K562 (cell line): ENCODE measurements around the gene CYB5RL. TPM values are rescaled to one million over a fixed set of nuclear protein-coding genes. Genes with fewer than 3 reads are reported as not detected.

ENCODE experiments used
- ATAC-seq: fragments of 200-7000 bp; cut with Tn5 transposase; 3 replicates; pipeline ENCODE4 v1.9.1; 2020; ENCODE audit warnings: moderate library complexity
- BruUV-seq: library from RNA; stranded (reverse); fragments of 400-500 nt; replicated peaks from 2 replicates; lab custom pipeline; 2021; lab: Mats Ljungman, UMichigan
- CTCF ChIA-PET: fragments of 300-600 bp; formaldehyde crosslinking; extraction: SDS; loops from one replicate; lab custom pipeline; 2021; ENCODE audit warnings: low intra/inter-chr PET ratio; lab: Yijun Ruan, JAX
- POLR2A ChIA-PET: fragments of 300-600, 350-650 bp; sonication (Branson Sonifier 250); formaldehyde crosslinking; extraction: SDS; loops from one replicate; lab custom pipeline; 2021; ENCODE audit warnings: antibody characterized with exemption, inconsistent platforms; lab: Yijun Ruan, JAX
- DNase-seq, 4 experiments: peaks; one replicate each; pipeline versions ENCODE4 v3.0.0 to v3.0.0-alpha.2; 2011 to 2018; ENCODE audit warnings: low spot score in 3 of 4, mixed read lengths in 3 of 4; ENCODE audit errors: extremely low read depth in 1 of 4
- FAIRE-seq: peaks from 2 replicates; lab custom pipeline; 2011; peaks lifted over from hg19 to GRCh38; lab: Jason Lieb, UNC
- H2AFZ ChIP-seq: 2 replicates; pipeline ENCODE4 v1.6.0; 2011; ENCODE audit warnings: low read depth, low read length, control low read depth, inconsistent platforms
- H3K27ac ChIP-seq: fragments of 200-600 bp; 3 replicates; pipeline ENCODE4 v1.8.0; 2011; ENCODE audit warnings: low read depth, mild to moderate bottlenecking, control low read depth, inconsistent platforms, low read length, moderate library complexity, mixed read lengths; ENCODE audit errors: extremely low read depth
- H3K27me3 ChIP-seq, 2 experiments: fragments of 300-600 bp in 1 of 2; 2 replicates in 1 of 2; 3 replicates in 1 of 2; pipeline versions ENCODE4 v1.6.0 to v1.8.0; 2011; ENCODE audit warnings: inconsistent platforms in 2 of 2, low read length in 2 of 2, mild to moderate bottlenecking in 1 of 2, mixed read lengths in 1 of 2, moderate library complexity in 1 of 2; ENCODE audit not compliant: control insufficient read depth in 2 of 2, insufficient read depth in 2 of 2
- H3K36me3 ChIP-seq: fragments of 300-600 bp; 3 replicates; pipeline ENCODE4 v1.8.0; 2011; ENCODE audit warnings: mild to moderate bottlenecking, low read length, inconsistent platforms; ENCODE audit not compliant: control insufficient read depth, insufficient read depth
- H3K4me1 ChIP-seq, 2 experiments: fragments of 200-600 bp in 1 of 2; replicated peaks in 1 of 2; 2 replicates in 1 of 2; 3 replicates in 1 of 2; pipeline versions ENCODE4 v1.5.1 to v1.8.0; 2011; ENCODE audit warnings: inconsistent platforms in 2 of 2, low read length in 2 of 2, mild to moderate bottlenecking in 1 of 2, mixed read lengths in 1 of 2, moderate library complexity in 1 of 2; ENCODE audit not compliant: control insufficient read depth in 2 of 2, insufficient read depth in 2 of 2
- H3K4me2 ChIP-seq: 2 replicates; pipeline ENCODE4 v1.6.1; 2011; ENCODE audit warnings: low read length, control low read depth, inconsistent platforms, mixed read lengths; ENCODE audit not compliant: insufficient read depth
- H3K4me3 ChIP-seq: fragments of 200-600 bp; sonication (generic), shearing (Covaris generic); 2 replicates; pipeline ENCODE4 v1.5.1; 2016; ENCODE audit warnings: control low read depth, inconsistent platforms
- H3K79me2 ChIP-seq: fragments of 200-600 bp; 3 replicates; pipeline ENCODE4 v1.8.0; 2011; ENCODE audit warnings: low read length, inconsistent platforms; ENCODE audit not compliant: control insufficient read depth, insufficient read depth
- H3K9ac ChIP-seq, 2 experiments: 2 replicates each; pipeline versions ENCODE4 v1.6.0 to v1.6.1; 2011; ENCODE audit warnings: low read depth in 2 of 2, low read length in 2 of 2, control low read depth in 1 of 2, inconsistent platforms in 1 of 2, mild to moderate bottlenecking in 1 of 2, mixed read lengths in 1 of 2; ENCODE audit not compliant: insufficient read depth in 1 of 2
- H3K9me1 ChIP-seq: one replicate; pipeline ENCODE4 v1.6.0; 2011; ENCODE audit warnings: inconsistent platforms, mild to moderate bottlenecking, low read length, moderate library complexity; ENCODE audit not compliant: control insufficient read depth, insufficient read depth
- H3K9me3 ChIP-seq: replicated peaks from 2 replicates; pipeline ENCODE4 v1.5.1; 2011; ENCODE audit warnings: low read depth, low read length, inconsistent platforms; ENCODE audit not compliant: control insufficient read depth, insufficient read depth
- H4K20me1 ChIP-seq: replicated peaks from 2 replicates; pipeline ENCODE4 v1.6.1; 2011; ENCODE audit warnings: low read length, inconsistent platforms, mixed read lengths; ENCODE audit not compliant: control insufficient read depth, insufficient read depth
- CBX3 ChIP-seq, 2 experiments: IDR thresholded peaks; 1 replicate in 1 of 2; 2 replicates in 1 of 2; pipeline ENCODE4 v1.6.1; 2012; ENCODE audit warnings: inconsistent platforms in 2 of 2, low read length in 2 of 2, borderline replicate concordance in 1 of 2, control low read depth in 1 of 2
- ETV6 ChIP-seq, 3 experiments: fragments of 150-350 bp in 1 of 3; sonication (generic) in 1 of 3; formaldehyde crosslinking in 1 of 3; IDR thresholded peaks; 2 replicates each; pipeline versions ENCODE4 v1.6.1 to v1.8.0; 2014 to 2022; ENCODE audit warnings: borderline replicate concordance in 2 of 3, low read depth in 2 of 3, antibody characterized with exemption in 1 of 3, low read length in 1 of 3, mild to moderate bottlenecking in 1 of 3, missing genetic modification reagents in 1 of 3
- POLR2G ChIP-seq: fragments of 200-400 bp; formaldehyde crosslinking; IDR thresholded peaks from 2 replicates; pipeline ENCODE4 v1.6.1; 2017; ENCODE audit warnings: low read depth, mild to moderate bottlenecking, antibody characterized with exemption, low read length, moderate library complexity
- SRSF3 ChIP-seq: fragments of 200-400 bp; formaldehyde crosslinking; IDR thresholded peaks from 2 replicates; pipeline ENCODE4 v1.6.1; 2016; ENCODE audit warnings: mild to moderate bottlenecking, low read length, moderate library complexity; ENCODE audit not compliant: insufficient read depth
- ZBTB17 ChIP-seq: fragments of 450-650 bp; formaldehyde crosslinking; IDR thresholded peaks from 2 replicates; pipeline ENCODE4 v1.4.0; 2020; ENCODE audit warnings: mild to moderate bottlenecking
- WGBS: fragments of 100-300 bp; shearing (Covaris generic); methylation state at CpG from one replicate; pipeline ENCODE4 v1.1.6; 2016; ENCODE audit warnings: low coverage, mixed read lengths; ENCODE audit not compliant: insufficient coverage; ENCODE audit errors: missing lambda C conversion rate; 5-methylcytosine and 5-hydroxymethylcytosine counted together
- in situ Hi-C: fragments of 300-500 bp; cut with MboI; formaldehyde crosslinking; loops from 4 replicates; pipeline ENCODE4 v1.15.0; 2018; ENCODE audit warnings: inconsistent platforms, mixed read lengths
- intact Hi-C: fragments of 100-400 bp; cut with micrococcal nuclease; formaldehyde crosslinking; loops from 2 replicates; pipeline ENCODE4 v1.14.2; 2022
- polyA plus RNA-seq, 8 experiments: library from polyadenylated mRNA; depleted of rRNA in 4 of 8; stranded (reverse) in 5 of 8; unstranded in 3 of 8; fragments of >200 nt; fragmentation: Nextera tagmentation in 2 of 8; fragmentation: Illumina TruSeq in 1 of 8; extraction: Ambion mirVana in 2 of 8; extraction: Trizol in 1 of 8; gene quantifications; 2 replicates each; pipeline versions ENCODE4 v1.2.1 to v1.2.3, GENCODE V29; 2011 to 2014; ENCODE audit warnings: inconsistent platforms in 1 of 8, missing spikeins in 1 of 8
- total RNA-seq, 7 experiments: library from RNA; depleted of rRNA in 6 of 7; stranded (reverse); fragments of >200 nt in 6 of 7; fragmentation: Illumina TruSeq in 2 of 7; extraction: Trizol in 2 of 7; gene quantifications; 2 replicates each; pipeline versions ENCODE4 v1.2.1 to v1.2.3, GENCODE V29; 2011 to 2021; ENCODE audit warnings: low replicate concordance in 1 of 7
- TF ChIP-seq, protein P1 (sequence below): sonication (generic); formaldehyde crosslinking; IDR thresholded peaks from 2 replicates; pipeline ENCODE4 v1.8.1; 2023; ENCODE audit warnings: mild to moderate bottlenecking, missing genetic modification reagents

The CYB5RL gene
- total and polyA plus RNA-seq, 9 of the 15 experiments (the other 6 are each of a cell fraction or from before 2014, with no cell fraction given), result 7.9 to 18.0 (median 11.2) TPM

DNA sequence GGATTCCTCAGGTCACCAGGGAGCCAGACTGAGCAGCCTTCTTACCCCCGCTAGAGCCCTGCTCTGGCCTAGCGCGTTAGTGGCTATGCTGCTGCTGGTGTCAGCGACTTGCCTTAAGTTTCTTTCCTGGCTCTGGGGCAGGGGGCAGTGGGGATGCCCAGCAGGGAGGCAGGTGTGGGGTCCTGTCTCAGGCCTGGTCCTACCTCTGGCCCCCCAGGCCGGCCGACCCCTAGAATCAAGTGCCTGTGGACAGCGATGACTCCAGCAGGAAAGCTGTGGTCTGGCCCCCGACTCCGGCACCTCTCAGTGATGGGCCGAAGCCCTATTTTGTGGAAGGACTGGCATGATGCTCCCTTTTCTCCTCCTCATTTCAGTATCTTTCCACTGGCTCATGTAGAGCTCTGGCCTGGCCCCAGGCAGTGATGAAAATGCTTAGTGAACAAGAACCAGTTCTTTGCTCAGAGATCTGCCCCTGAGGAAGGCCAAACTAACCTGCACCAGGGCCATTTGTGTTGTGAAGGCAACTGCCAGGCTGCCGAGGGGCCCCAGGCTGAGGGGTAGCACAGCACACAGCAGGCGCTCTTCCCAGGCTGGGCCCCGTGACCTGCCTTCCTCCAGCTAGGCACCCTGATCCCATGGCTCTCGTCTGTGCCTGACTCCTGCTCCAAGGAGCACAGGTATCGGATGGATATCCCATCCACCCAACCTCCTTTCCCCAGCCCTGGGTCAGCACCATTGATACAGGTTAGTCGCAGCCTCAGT, 23.8 kb upstream of the CYB5RL start:
- Histone ChIP-seq H3K27me3 (no peaks in the 10 kb centered on the region), H3K27ac (no peak overlapping the region), H3K4me2 (no peak overlapping the region), H2AFZ (no peak overlapping the region), H3K4me1 (peaks cover 0 to 39% of the 10 kb centered on the region in 2 experiments; a peak in 2 of 5 replicates), H3K9me1 (peaks cover 5% of the 10 kb centered on the region), H3K79me2 (no peaks in the 10 kb centered on the region), H3K36me3 (peaks cover 60% of the 10 kb centered on the region; the same call in 2 of the 3 replicates), H3K4me3 (no peak overlapping the region), H3K9ac (peak overlapping the region in 1 of 2 experiments; percentile 6; a peak in 1 of 4 replicates), H3K9me3 (no peaks in the 10 kb centered on the region), H4K20me1 (peaks cover 12% of the 10 kb centered on the region; the same call in 1 of the 2 replicates)
- intact Hi-C loops (no loop called here), in situ Hi-C loops (no loop called here)
- no TSS peak for BruUV-seq
- 92% methylated on average over 16 of the region's 16 CpGs for WGBS
- no peak for DNase-seq
- ChIA-PET POLR2A (interaction anchor here (0.6 to 15.5 kb wide), 4 partner anchors 10 to 316 kb away, joined by 3 to 148 read pairs (median 7); partner anchors contain the start of genes CYB5RL and MRPL37), CTCF (no interaction called here)
- FAIRE-seq, result no peak
- no peak; the same call in 2 of the 3 replicates for ATAC-seq
- no peak for TF ChIP-seq ZBTB17 (CRISPR knock-in tag)
- TF ChIP-seq ETV6 (IDR thresholded peaks at IDR 0.05; ENCODE audit: borderline replicate concordance in 1 of 2, low read depth in 2 of 2, low read length in 1 of 2), result no peak
- 0 out of 2 replicates have a peak, but pooled peaks have one; percentile 12 for TF ChIP-seq ETV6 (CRISPR knock-in tag; IDR thresholded peaks at IDR 0.05; ENCODE audit: borderline replicate concordance)
- TF ChIP-seq POLR2G, result peak; percentile 71
- TF ChIP-seq SRSF3, result no peak
- TF ChIP-seq CBX3 (IDR thresholded peaks at IDR 0.05; ENCODE audit: borderline replicate concordance in 1 of 2, low read length in 2 of 2), result no peak
- TF ChIP-seq, protein P1, sequence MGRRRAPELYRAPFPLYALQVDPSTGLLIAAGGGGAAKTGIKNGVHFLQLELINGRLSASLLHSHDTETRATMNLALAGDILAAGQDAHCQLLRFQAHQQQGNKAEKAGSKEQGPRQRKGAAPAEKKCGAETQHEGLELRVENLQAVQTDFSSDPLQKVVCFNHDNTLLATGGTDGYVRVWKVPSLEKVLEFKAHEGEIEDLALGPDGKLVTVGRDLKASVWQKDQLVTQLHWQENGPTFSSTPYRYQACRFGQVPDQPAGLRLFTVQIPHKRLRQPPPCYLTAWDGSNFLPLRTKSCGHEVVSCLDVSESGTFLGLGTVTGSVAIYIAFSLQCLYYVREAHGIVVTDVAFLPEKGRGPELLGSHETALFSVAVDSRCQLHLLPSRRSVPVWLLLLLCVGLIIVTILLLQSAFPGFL (CRISPR knock-in tag), result no peak
